SK-N-SH treated with all-trans-retinoic acid at 6 μM for 48 hours (cell line): ENCODE measurements around the gene RAI14.

Source experiments
- ATAC-seq: fragments of 200-7000 bp; cut with Tn5 transposase; 3 replicates; pipeline ENCODE4 v1.9.1; 2020; ENCODE audit warnings: mild to moderate bottlenecking, moderate library complexity
- ARNTL ChIP-seq: fragments of 450-650 bp; formaldehyde crosslinking; IDR thresholded peaks from 2 replicates; pipeline ENCODE4 v1.5.0; 2020; ENCODE audit warnings: low read depth, mild to moderate bottlenecking, moderate library complexity, borderline replicate concordance
- BACH2 ChIP-seq: fragments of 250-450 bp; sonication (Bioruptor Pico); IDR thresholded peaks from 2 replicates; pipeline ENCODE4 v1.9.0; 2021; ENCODE audit warnings: mild to moderate bottlenecking, borderline replicate concordance
- CREB5 ChIP-seq: fragments of 250-450 bp; sonication (Bioruptor Pico); IDR thresholded peaks from 2 replicates; pipeline ENCODE4 v1.5.1; 2020; ENCODE audit warnings: low read depth, mild to moderate bottlenecking, moderate library complexity
- CSDC2 ChIP-seq: fragments of 250-450 bp; sonication (Bioruptor Pico); IDR thresholded peaks from 2 replicates; pipeline ENCODE4 v1.5.0; 2020; ENCODE audit warnings: mild to moderate bottlenecking, moderate library complexity
- CSRNP3 ChIP-seq: fragments of 250-450 bp; sonication (Bioruptor Pico); IDR thresholded peaks from 2 replicates; pipeline ENCODE4 v1.5.1; 2021; ENCODE audit warnings: mild to moderate bottlenecking, moderate library complexity
- ESRRG ChIP-seq: fragments of 250-450 bp; sonication (Bioruptor Pico); IDR thresholded peaks from 2 replicates; pipeline ENCODE4 v1.6.1; 2021; ENCODE audit warnings: mild to moderate bottlenecking
- ISL1 ChIP-seq: fragments of 250-450 bp; sonication (Bioruptor Pico); IDR thresholded peaks from 2 replicates; pipeline ENCODE4 v2.1.2; 2022; ENCODE audit warnings: mild to moderate bottlenecking, moderate library complexity
- OSR1 ChIP-seq: fragments of 250-450 bp; sonication (Bioruptor Pico); IDR thresholded peaks from 2 replicates; pipeline ENCODE4 v1.8.0; 2022; ENCODE audit warnings: moderate library complexity, mild to moderate bottlenecking, inconsistent platforms
- PATZ1 ChIP-seq: fragments of 250-450 bp; sonication (Bioruptor Pico); IDR thresholded peaks from 2 replicates; pipeline ENCODE4 v1.8.0; 2020; ENCODE audit warnings: mild to moderate bottlenecking, moderate library complexity, borderline replicate concordance
- POU6F1 ChIP-seq: fragments of 250-450 bp; sonication (Bioruptor Pico); IDR thresholded peaks from 2 replicates; pipeline ENCODE4 v1.8.0; 2021; ENCODE audit warnings: low read depth, mild to moderate bottlenecking, moderate library complexity, borderline replicate concordance
- PPARA ChIP-seq: fragments of 250-450 bp; sonication (Bioruptor Pico); IDR thresholded peaks from 2 replicates; pipeline ENCODE4 v1.5.0; 2020; ENCODE audit warnings: mild to moderate bottlenecking, borderline replicate concordance
- RARB ChIP-seq: fragments of 250-450 bp; sonication (Bioruptor Pico); IDR thresholded peaks from 2 replicates; pipeline ENCODE4 v1.8.0; 2021; ENCODE audit warnings: mild to moderate bottlenecking, moderate library complexity
- SNAI2 ChIP-seq: fragments of 250-450 bp; sonication (Bioruptor Pico); IDR thresholded peaks from 2 replicates; pipeline ENCODE4 v1.5.0; 2020; ENCODE audit warnings: mild to moderate bottlenecking, moderate library complexity
- TCF4 ChIP-seq: fragments of 250-450 bp; sonication (Bioruptor Pico); IDR thresholded peaks from 2 replicates; pipeline ENCODE4 v1.8.0; 2021; ENCODE audit warnings: mild to moderate bottlenecking, moderate library complexity, borderline replicate concordance
- TOX ChIP-seq: fragments of 250-450 bp; sonication (Bioruptor Pico); IDR thresholded peaks from 2 replicates; pipeline ENCODE4 v1.8.0; 2021; ENCODE audit warnings: mild to moderate bottlenecking, moderate library complexity, borderline replicate concordance
- TSHZ2 ChIP-seq: fragments of 250-450 bp; sonication (Bioruptor Pico); IDR thresholded peaks from 2 replicates; pipeline ENCODE4 v1.5.0; 2020; ENCODE audit warnings: mild to moderate bottlenecking, moderate library complexity
- ZC3H10 ChIP-seq: fragments of 250-450 bp; sonication (Bioruptor Pico); IDR thresholded peaks from 2 replicates; pipeline ENCODE4 v1.5.1; 2021; ENCODE audit warnings: mild to moderate bottlenecking, moderate library complexity
- ZFP3 ChIP-seq: fragments of 250-450 bp; sonication (Bioruptor Pico); IDR thresholded peaks from 2 replicates; pipeline ENCODE4 v1.5.0; 2020; ENCODE audit warnings: mild to moderate bottlenecking, moderate library complexity
- ZFP30 ChIP-seq: fragments of 450-650 bp; formaldehyde crosslinking; IDR thresholded peaks from 2 replicates; pipeline ENCODE4 v1.5.0; 2022; ENCODE audit warnings: mild to moderate bottlenecking, moderate library complexity
- ZNF565 ChIP-seq: fragments of 450-650 bp; formaldehyde crosslinking; conservative IDR thresholded peaks from 2 replicates; pipeline ENCODE4 v1.5.0; 2020; ENCODE audit warnings: low read depth, mild to moderate bottlenecking, moderate library complexity
- ZNF8 ChIP-seq: fragments of 450-650 bp; formaldehyde crosslinking; IDR thresholded peaks from 2 replicates; pipeline ENCODE4 v1.5.0; 2020; ENCODE audit warnings: mild to moderate bottlenecking, moderate library complexity

Gene RAI14

GRCh38 chr5:34621277-34622097, 34.6 kb upstream of the RAI14 start:
- no peak for TF ChIP-seq TSHZ2
- TF ChIP-seq CSDC2 (CRISPR knock-in tag), result no peak
- no peak for TF ChIP-seq ESRRG (CRISPR knock-in tag)
- TF ChIP-seq SNAI2 (CRISPR knock-in tag), result no peak
- TF ChIP-seq CREB5, result no peak
- TF ChIP-seq CSRNP3 (CRISPR knock-in tag), result no peak
- TF ChIP-seq POU6F1, result no peak
- no peak for TF ChIP-seq OSR1 (CRISPR knock-in tag)
- no peak for TF ChIP-seq BACH2 (CRISPR knock-in tag)
- no peak for TF ChIP-seq TCF4
- TF ChIP-seq ZC3H10 (CRISPR knock-in tag), result no peak
- no peak for TF ChIP-seq PPARA (CRISPR knock-in tag)
- ATAC-seq, result peak; percentile 41

- TF ChIP-seq ZFP3 (no peak), RARB (CRISPR knock-in tag) (no peak), PATZ1 (CRISPR knock-in tag) (no peak)
- ATAC-seq, result peak; percentile 73
Measured at GRCh38 chr5:34622098-34622400, 34.1 kb upstream of the RAI14 start.

- no peak for ATAC-seq
- TF ChIP-seq ARNTL (CRISPR knock-in tag) (no peak), RARB (CRISPR knock-in tag) (no peak), TOX (CRISPR knock-in tag) (no peak), ZNF565 (CRISPR knock-in tag) (no peak), CSDC2 (CRISPR knock-in tag) (no peak), BACH2 (CRISPR knock-in tag) (no peak), TSHZ2 (no peak), PATZ1 (CRISPR knock-in tag) (no peak), ZFP30 (no peak), ISL1 (CRISPR knock-in tag) (no peak), ZFP3 (no peak), OSR1 (CRISPR knock-in tag) (no peak), PPARA (CRISPR knock-in tag) (no peak), ZNF8 (CRISPR knock-in tag) (no peak), SNAI2 (CRISPR knock-in tag) (no peak), ESRRG (CRISPR knock-in tag) (no peak), POU6F1 (no peak)
Measured at GRCh38 chr5:34624691-34625090, 31.4 kb upstream of the RAI14 start.
